ENCODE results near the gene MARK4. TPM values are rescaled to one million over a fixed set of nuclear protein-coding genes. Genes with fewer than 3 reads are reported as not detected.
A peak's percentile ranks its signal among the peaks of the same experiment; 100 is the strongest.

The MARK4 gene
- total RNA-seq, 1 donor = 18.1 TPM

DNA sequence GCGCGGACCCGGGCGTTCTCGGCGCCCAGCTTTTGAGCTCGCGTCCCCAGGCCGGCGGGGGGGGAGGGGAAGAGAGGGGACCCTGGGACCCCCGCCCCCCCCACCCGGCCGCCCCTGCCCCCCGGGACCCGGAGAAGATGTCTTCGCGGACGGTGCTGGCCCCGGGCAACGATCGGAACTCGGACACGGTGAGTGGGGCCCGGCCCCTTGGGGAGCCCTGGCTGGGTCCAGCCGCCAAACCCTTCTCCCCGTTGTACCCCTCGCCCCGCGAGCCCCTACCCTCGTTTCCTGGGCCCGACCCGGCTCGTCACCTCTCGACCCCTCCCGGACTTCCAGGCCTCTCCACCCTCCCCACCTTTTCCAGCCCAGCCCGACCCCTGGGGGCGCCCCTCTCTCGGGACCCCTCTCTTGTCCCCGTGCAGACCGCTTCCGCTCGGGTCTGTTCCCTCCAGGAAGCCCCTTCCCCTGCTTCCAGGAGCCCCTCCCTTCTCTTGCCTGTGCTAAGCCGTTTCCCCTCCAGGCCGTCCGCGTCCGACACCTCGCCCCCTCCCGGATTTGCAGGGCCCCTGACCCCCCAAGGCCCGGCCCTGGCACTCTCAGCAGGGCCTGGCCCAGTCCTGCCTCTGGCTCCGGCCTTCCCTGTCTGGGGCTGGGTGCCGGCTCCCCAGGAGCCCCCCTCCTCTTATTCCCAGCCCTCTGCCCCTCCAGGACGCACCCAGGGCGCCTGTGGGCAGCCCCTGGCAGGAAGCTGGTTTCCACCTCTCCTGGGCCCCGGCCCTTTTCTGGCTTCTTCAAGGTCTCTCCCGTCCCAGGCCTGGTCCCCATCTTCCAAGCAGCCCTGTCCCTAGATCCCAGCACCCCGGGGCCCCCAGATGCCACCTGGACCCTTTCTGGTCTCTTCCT, 632 bp downstream of the MARK4 start:
- TF ChIP-seq, protein P1, sequence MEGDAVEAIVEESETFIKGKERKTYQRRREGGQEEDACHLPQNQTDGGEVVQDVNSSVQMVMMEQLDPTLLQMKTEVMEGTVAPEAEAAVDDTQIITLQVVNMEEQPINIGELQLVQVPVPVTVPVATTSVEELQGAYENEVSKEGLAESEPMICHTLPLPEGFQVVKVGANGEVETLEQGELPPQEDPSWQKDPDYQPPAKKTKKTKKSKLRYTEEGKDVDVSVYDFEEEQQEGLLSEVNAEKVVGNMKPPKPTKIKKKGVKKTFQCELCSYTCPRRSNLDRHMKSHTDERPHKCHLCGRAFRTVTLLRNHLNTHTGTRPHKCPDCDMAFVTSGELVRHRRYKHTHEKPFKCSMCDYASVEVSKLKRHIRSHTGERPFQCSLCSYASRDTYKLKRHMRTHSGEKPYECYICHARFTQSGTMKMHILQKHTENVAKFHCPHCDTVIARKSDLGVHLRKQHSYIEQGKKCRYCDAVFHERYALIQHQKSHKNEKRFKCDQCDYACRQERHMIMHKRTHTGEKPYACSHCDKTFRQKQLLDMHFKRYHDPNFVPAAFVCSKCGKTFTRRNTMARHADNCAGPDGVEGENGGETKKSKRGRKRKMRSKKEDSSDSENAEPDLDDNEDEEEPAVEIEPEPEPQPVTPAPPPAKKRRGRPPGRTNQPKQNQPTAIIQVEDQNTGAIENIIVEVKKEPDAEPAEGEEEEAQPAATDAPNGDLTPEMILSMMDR (IDR thresholded peaks at IDR 0.05; ENCODE audit: extremely low read depth, low read depth, low read length) = no peak
- Histone ChIP-seq H3K4me1 (ENCODE audit: insufficient read depth, low read length) (peaks cover 20% of the 10 kb centered on the region), H4K20me1 (ENCODE audit: insufficient read depth, low read length) (peaks cover 32% of the 10 kb centered on the region), H3K79me2 (ENCODE audit: insufficient read depth, low read length) (peaks cover 52% of the 10 kb centered on the region), H2AFZ (ENCODE audit: low read length) (peak overlapping the region; percentile 42), H3K27me3 (ENCODE audit: insufficient read depth, low read length) (no peaks in the 10 kb centered on the region), H3K27ac (ENCODE audit: low read depth, low read length) (peak overlapping the region; percentile 65), H3K36me3 (ENCODE audit: insufficient read depth, low read length) (no peaks in the 10 kb centered on the region), H3K4me3 (ENCODE audit: insufficient read depth, low read length) (peak overlapping the region; percentile 85), H3K9me3 (ENCODE audit: low read depth, low read length) (no peaks in the 10 kb centered on the region), H3K4me2 (ENCODE audit: insufficient read depth, low read length) (peak overlapping the region; percentile 82)
- peak; percentile 96 for DNase-seq (ENCODE audit: insufficient read length, low spot score, missing footprints)

DNA sequence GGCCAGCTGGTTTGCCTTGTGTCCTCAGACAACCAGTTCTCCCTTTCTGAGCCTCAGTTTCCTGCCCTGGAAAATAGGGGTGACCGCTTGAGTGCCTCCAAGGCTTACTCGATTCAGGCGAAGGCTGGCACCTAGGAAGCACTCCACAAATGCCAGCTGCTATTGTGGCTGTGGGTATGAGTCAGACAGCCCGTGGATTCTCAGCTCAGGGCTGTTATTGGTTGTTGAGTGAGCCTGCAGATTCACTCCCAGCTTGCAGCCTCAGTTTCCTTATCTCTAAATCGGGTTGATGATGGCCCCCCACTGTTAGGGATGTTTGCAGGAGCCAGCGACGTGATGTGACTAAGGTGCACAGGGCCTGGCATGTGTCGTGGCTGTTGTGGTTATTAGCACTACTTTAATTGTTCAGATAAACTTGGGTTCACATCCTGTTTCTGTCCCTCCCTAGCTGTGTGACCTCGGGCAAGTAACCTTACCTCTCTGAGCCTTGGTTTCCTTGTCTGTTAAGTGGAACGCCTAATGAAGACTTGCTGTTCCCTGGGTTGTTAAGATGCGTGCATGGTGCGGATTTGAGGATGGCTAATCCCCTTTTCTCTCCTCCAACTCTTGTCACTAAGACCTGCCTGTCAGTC, 2.4 kb downstream of the MARK4 start:
- peaks cover 32% of the 10 kb centered on the region for H4K20me1 ChIP-seq (ENCODE audit: insufficient read depth, low read length)
- peak; percentile 97 for DNase-seq (ENCODE audit: insufficient read length, low spot score, missing footprints)
- H3K4me2 ChIP-seq (ENCODE audit: insufficient read depth, low read length) = peak overlapping the region; percentile 19
- H3K27ac ChIP-seq (ENCODE audit: low read depth, low read length) = peak overlapping the region; percentile 14
- peaks cover 59% of the 10 kb centered on the region for H3K79me2 ChIP-seq (ENCODE audit: insufficient read depth, low read length)
- H3K36me3 ChIP-seq (ENCODE audit: insufficient read depth, low read length) = no peaks in the 10 kb centered on the region
- H3K4me3 ChIP-seq (ENCODE audit: insufficient read depth, low read length) = no peak overlapping the region
- H3K27me3 ChIP-seq (ENCODE audit: insufficient read depth, low read length) = no peaks in the 10 kb centered on the region
- no peak overlapping the region for H2AFZ ChIP-seq (ENCODE audit: low read length)
- peaks cover 20% of the 10 kb centered on the region for H3K4me1 ChIP-seq (ENCODE audit: insufficient read depth, low read length)
- H3K9me3 ChIP-seq (ENCODE audit: low read depth, low read length) = no peaks in the 10 kb centered on the region
- TF ChIP-seq, protein P1 (IDR thresholded peaks at IDR 0.05; ENCODE audit: extremely low read depth, low read depth, low read length) = no peak

DNA sequence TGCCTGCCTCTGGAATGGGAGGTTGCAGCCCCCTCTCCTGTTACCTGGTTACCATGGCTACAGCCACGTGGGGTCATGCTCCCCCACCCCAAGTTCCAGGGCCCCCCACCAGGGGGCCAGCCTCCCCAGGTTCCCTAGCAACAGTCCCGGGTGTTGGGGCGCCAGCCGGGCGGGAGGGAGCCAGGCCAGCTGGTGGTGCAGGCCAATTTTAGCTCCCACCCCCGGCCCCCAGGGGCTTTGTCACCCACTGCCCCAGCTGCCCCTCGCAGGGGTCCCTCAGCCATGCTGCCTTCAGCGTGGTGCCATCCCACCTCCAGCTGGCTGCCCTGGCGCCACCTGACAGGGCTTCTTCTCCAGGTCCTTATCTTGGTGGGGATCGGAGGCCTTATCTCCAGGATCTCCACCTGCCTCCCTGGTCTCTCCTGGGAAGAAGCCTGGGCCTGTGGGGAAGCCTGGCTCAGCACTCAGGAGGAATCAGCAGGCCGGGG, 3.0 kb downstream of the MARK4 start:
- Histone ChIP-seq H3K79me2 (ENCODE audit: insufficient read depth, low read length) (peaks cover 63% of the 10 kb centered on the region), H4K20me1 (ENCODE audit: insufficient read depth, low read length) (peaks cover 32% of the 10 kb centered on the region), H3K4me2 (ENCODE audit: insufficient read depth, low read length) (no peak overlapping the region)

More for the DNA sequence above, 3.0 kb downstream of the MARK4 start:
- DNase-seq (ENCODE audit: insufficient read length, low spot score, missing footprints) = peak; percentile 85
- Histone ChIP-seq H3K27me3 (ENCODE audit: insufficient read depth, low read length) (no peaks in the 10 kb centered on the region), H3K4me3 (ENCODE audit: insufficient read depth, low read length) (no peak overlapping the region), H3K4me1 (ENCODE audit: insufficient read depth, low read length) (peaks cover 20% of the 10 kb centered on the region), H3K27ac (ENCODE audit: low read depth, low read length) (no peak overlapping the region), H3K9me3 (ENCODE audit: low read depth, low read length) (no peaks in the 10 kb centered on the region), H2AFZ (ENCODE audit: low read length) (no peak overlapping the region), H3K36me3 (ENCODE audit: insufficient read depth, low read length) (no peaks in the 10 kb centered on the region)
- TF ChIP-seq, protein P1 (IDR thresholded peaks at IDR 0.05; ENCODE audit: extremely low read depth, low read depth, low read length) = peak; percentile 15
